Fibroblast of lung (primary cell): ENCODE results near the gene ZNF770. TPM values are rescaled to one million over a fixed set of nuclear protein-coding genes. Genes with fewer than 3 reads are reported as not detected.
"Not testable (repeated sequence)": the region's sequence is repeated elsewhere in the genome, so short reads cannot be mapped to it uniquely, and the experiment has no call there.

ENCODE experiments used
- DNase-seq, 2 donors: peaks; one replicate each; pipeline versions ENCODE4 v3.0.0 to v3.0.0-alpha.2; 2010; ENCODE audit warnings: low read depth in 2 of 2
- H2AFZ ChIP-seq: 2 replicates; pipeline ENCODE4 v1.5.1; 2012; ENCODE audit warnings: low read length, control low read depth, inconsistent platforms
- H3K27ac ChIP-seq: 2 replicates; pipeline ENCODE4 v1.5.1; 2011; ENCODE audit warnings: low read length, control low read depth; ENCODE audit not compliant: insufficient read depth
- H3K27me3 ChIP-seq: 2 replicates; pipeline ENCODE4 v1.5.1; 2011; ENCODE audit warnings: mild to moderate bottlenecking, low read length; ENCODE audit not compliant: control insufficient read depth, insufficient read depth
- H3K36me3 ChIP-seq: 2 replicates; pipeline ENCODE4 v1.5.1; 2011; ENCODE audit warnings: low read length; ENCODE audit not compliant: control insufficient read depth, insufficient read depth
- H3K4me1 ChIP-seq: 2 replicates; pipeline ENCODE4 v1.5.1; 2011; ENCODE audit warnings: low read length; ENCODE audit not compliant: control insufficient read depth, insufficient read depth; ENCODE audit errors: extremely low read depth
- H3K4me2 ChIP-seq: 2 replicates; pipeline ENCODE4 v1.5.1; 2011; ENCODE audit warnings: low read length, control low read depth; ENCODE audit not compliant: insufficient read depth; ENCODE audit errors: extremely low read depth
- H3K4me3 ChIP-seq, 4 experiments: fragments of 200-600 bp in 1 of 4; sonication (generic) in 1 of 4; replicated peaks in 1 of 4; 2 replicates each; pipeline ENCODE4 v1.5.1; 2011 to 2016; ENCODE audit warnings: low read length in 4 of 4, low read depth in 3 of 4, mild to moderate bottlenecking in 3 of 4, control low read depth in 2 of 4, inconsistent platforms in 1 of 4, mixed read lengths in 1 of 4; ENCODE audit not compliant: insufficient read depth in 1 of 4; ENCODE audit errors: control extremely low read depth in 1 of 4
- H3K79me2 ChIP-seq: 2 replicates; pipeline ENCODE4 v1.5.1; 2012; ENCODE audit warnings: mild to moderate bottlenecking, low read length, inconsistent platforms; ENCODE audit not compliant: control insufficient read depth, insufficient read depth
- H3K9ac ChIP-seq: 2 replicates; pipeline ENCODE4 v1.5.1; 2011; ENCODE audit warnings: mild to moderate bottlenecking, low read length, control low read depth; ENCODE audit not compliant: insufficient read depth
- H3K9me3 ChIP-seq: 2 replicates; pipeline ENCODE4 v1.5.1; 2012; ENCODE audit warnings: low read depth, low read length; ENCODE audit not compliant: control insufficient read depth, insufficient read depth
- H4K20me1 ChIP-seq: 2 replicates; pipeline ENCODE4 v1.5.1; 2011; ENCODE audit warnings: low read length; ENCODE audit not compliant: control insufficient read depth, insufficient read depth; ENCODE audit errors: extremely low read depth
- CTCF ChIP-seq, 2 donors: IDR thresholded peaks in 1 of 2; conservative IDR thresholded peaks in 1 of 2; 1 replicate in 1 of 2; 2 replicates in 1 of 2; pipeline ENCODE4 v1.5.1; 2011 to 2012; ENCODE audit warnings: low read length in 2 of 2, control low read depth in 1 of 2, inconsistent platforms in 1 of 2, low read depth in 1 of 2, mild to moderate bottlenecking in 1 of 2
- EZH2 ChIP-seq: IDR thresholded peaks from 2 replicates; pipeline ENCODE4 v1.5.1; 2012; ENCODE audit warnings: low read length, control low read depth, mild to moderate bottlenecking; ENCODE audit errors: missing control alignments
- polyA plus RNA-seq, 2 donors: library from polyadenylated mRNA; depleted of rRNA in 1 of 2; stranded (reverse) in 1 of 2; unstranded in 1 of 2; fragments of >200 nt; gene quantifications; 2 replicates each; pipeline ENCODE4 v1.2.1, GENCODE V29; 2011 to 2012; ENCODE audit warnings: missing spikeins in 1 of 2
- total RNA-seq: library from RNA; depleted of rRNA; stranded (reverse); fragments of >200 nt; gene quantifications from 2 replicates; pipeline ENCODE4 v1.2.1, GENCODE V29; 2014

ZNF770 gene
- total and polyA plus RNA-seq, 2 donors (not counting 1 experiment from before 2014, with no cell fraction given), result 27.9 to 44.6 TPM

- H3K79me2 ChIP-seq, result no peaks in the 10 kb centered on the region
- no peaks in the 10 kb centered on the region for H3K4me1 ChIP-seq
- no peak for TF ChIP-seq CTCF (conservative IDR thresholded peaks at IDR 0.05 in 1 of 2, IDR thresholded peaks at IDR 0.05 in 1 of 2; ENCODE audit: low read depth in 1 of 2, low read length in 2 of 2)
- no peak for TF ChIP-seq EZH2
- no peak for DNase-seq
- no peak overlapping the region for H3K4me3 ChIP-seq
- no peaks in the 10 kb centered on the region for H3K9me3 ChIP-seq
- no peak overlapping the region for H3K27ac ChIP-seq
- H3K27me3 ChIP-seq, result no peaks in the 10 kb centered on the region
- H3K9ac ChIP-seq, result no peak overlapping the region
- no peak overlapping the region for H2AFZ ChIP-seq
- H4K20me1 ChIP-seq, result no peaks in the 10 kb centered on the region
- no peak overlapping the region for H3K4me2 ChIP-seq
- peaks cover 4% of the 10 kb centered on the region for H3K36me3 ChIP-seq
Observed at GRCh38 chr15:34941831-34942230, 46.3 kb downstream of the ZNF770 start.

- H3K4me3 ChIP-seq, result no peak overlapping the region
- no peak for TF ChIP-seq CTCF (conservative IDR thresholded peaks at IDR 0.05 in 1 of 2, IDR thresholded peaks at IDR 0.05 in 1 of 2; ENCODE audit: low read depth in 1 of 2, low read length in 2 of 2)
- no peak for TF ChIP-seq EZH2
- H3K9me3 ChIP-seq, result no peaks in the 10 kb centered on the region
- H2AFZ ChIP-seq, result no peak overlapping the region
- no peaks in the 10 kb centered on the region for H3K27me3 ChIP-seq
- H3K4me1 ChIP-seq, result no peaks in the 10 kb centered on the region
- no peak overlapping the region for H3K27ac ChIP-seq
- H3K79me2 ChIP-seq, result no peaks in the 10 kb centered on the region
- H3K4me2 ChIP-seq, result no peak overlapping the region
- H3K9ac ChIP-seq, result no peak overlapping the region
- DNase-seq, result no peak
- no peaks in the 10 kb centered on the region for H4K20me1 ChIP-seq
- H3K36me3 ChIP-seq, result peaks cover 4% of the 10 kb centered on the region
Observed at GRCh38 chr15:34941185-34941698, 46.8 kb downstream of the ZNF770 start.

DNA sequence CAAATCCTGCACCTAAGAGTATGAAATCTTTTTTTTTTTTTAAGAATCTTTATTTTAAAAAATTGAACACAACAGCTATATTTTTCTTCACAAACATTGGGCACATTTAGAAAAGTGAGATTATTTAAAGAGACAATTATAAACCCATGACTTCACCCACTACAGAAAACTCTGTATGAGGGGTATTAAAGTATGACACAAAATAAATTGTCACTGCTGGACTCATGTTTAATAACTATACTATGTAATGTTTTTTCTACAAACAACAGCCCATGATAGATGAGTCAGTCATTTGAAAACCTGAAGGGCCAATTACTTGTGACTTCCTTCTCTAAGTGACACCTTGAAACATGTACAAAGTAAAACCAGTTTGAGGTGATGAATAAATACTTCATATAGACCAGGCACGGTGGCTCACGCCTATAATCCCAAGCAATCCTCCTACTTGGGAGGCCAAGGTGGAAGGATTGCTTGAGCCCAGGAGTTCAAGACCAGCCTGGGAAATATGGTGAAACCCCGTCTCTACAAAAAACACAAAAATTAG is 54.6 kb downstream of the ZNF770 start:
- no peak overlapping the region for H2AFZ ChIP-seq
- H4K20me1 ChIP-seq, result no peaks in the 10 kb centered on the region
- no peak overlapping the region for H3K4me2 ChIP-seq
- no peaks in the 10 kb centered on the region for H3K27me3 ChIP-seq
- no peaks in the 10 kb centered on the region for H3K9me3 ChIP-seq
- no peak for DNase-seq
- no peak overlapping the region for H3K27ac ChIP-seq
- no peaks in the 10 kb centered on the region for H3K79me2 ChIP-seq
- H3K36me3 ChIP-seq, result peaks cover 4% of the 10 kb centered on the region
- no peak for TF ChIP-seq CTCF (conservative IDR thresholded peaks at IDR 0.05 in 1 of 2, IDR thresholded peaks at IDR 0.05 in 1 of 2; ENCODE audit: low read depth in 1 of 2, low read length in 2 of 2)
- no peak for TF ChIP-seq EZH2
- no peak overlapping the region for H3K9ac ChIP-seq
- no peak overlapping the region for H3K4me3 ChIP-seq
- no peaks in the 10 kb centered on the region for H3K4me1 ChIP-seq

- H3K27me3 ChIP-seq, H2AFZ ChIP-seq, H3K79me2 ChIP-seq, H3K36me3 ChIP-seq, H3K4me2 ChIP-seq, H3K27ac ChIP-seq, DNase-seq, H4K20me1 ChIP-seq, H3K9me3 ChIP-seq, H3K4me1 ChIP-seq, H3K4me3 ChIP-seq, H3K9ac ChIP-seq: not testable (repeated sequence)
Observed at GRCh38 chr15:34928349-34928748, 59.7 kb downstream of the ZNF770 start.
